Measurements from ENCODE around the gene CD2AP.

Gene CD2AP

DNA sequence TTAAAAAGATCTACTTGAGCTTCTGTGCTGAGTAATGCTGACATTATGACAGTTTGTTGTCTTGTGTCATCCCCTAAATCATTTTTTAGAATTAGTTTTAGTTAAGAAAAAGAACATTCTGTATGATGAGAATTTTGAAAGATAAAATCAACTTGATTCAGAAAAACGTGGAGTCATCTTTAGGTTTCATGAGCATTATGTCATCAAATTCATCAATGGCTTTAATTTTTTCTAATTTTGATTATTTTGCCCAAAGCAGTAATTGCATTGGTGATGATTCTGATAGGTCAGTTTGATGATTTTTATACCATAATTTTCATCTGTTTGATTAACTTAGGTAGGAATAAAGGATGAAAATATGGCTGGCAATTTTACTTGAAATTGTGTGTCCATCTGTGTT lies 194.2 kb downstream of the CD2AP start:
- no peak for TF ChIP-seq ZFX (IDR thresholded peaks at IDR 0.05)
- TF ChIP-seq, protein P1, sequence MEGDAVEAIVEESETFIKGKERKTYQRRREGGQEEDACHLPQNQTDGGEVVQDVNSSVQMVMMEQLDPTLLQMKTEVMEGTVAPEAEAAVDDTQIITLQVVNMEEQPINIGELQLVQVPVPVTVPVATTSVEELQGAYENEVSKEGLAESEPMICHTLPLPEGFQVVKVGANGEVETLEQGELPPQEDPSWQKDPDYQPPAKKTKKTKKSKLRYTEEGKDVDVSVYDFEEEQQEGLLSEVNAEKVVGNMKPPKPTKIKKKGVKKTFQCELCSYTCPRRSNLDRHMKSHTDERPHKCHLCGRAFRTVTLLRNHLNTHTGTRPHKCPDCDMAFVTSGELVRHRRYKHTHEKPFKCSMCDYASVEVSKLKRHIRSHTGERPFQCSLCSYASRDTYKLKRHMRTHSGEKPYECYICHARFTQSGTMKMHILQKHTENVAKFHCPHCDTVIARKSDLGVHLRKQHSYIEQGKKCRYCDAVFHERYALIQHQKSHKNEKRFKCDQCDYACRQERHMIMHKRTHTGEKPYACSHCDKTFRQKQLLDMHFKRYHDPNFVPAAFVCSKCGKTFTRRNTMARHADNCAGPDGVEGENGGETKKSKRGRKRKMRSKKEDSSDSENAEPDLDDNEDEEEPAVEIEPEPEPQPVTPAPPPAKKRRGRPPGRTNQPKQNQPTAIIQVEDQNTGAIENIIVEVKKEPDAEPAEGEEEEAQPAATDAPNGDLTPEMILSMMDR (conservative IDR thresholded peaks at IDR 0.05) = no peak
- H3K27ac ChIP-seq = no peak overlapping the region

DNA sequence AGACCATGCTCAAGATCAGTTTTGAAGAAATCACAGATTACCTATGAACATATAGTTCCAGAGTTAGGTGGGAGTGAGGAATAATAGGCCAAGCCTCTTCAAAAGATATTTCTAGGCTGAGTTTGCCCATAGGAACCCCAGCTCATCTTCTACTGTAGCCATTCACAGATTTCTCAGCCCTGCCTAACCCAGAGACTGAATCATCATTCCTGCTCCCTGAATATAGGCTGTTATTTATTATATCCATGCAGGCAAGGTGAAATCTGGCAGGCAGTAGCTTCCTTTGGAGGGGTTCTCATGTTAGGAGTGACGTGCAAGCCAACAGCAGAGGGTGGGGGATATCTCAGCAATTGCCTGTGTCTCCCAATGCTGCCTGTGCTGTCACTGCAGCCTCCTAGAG lies 195.2 kb downstream of the CD2AP start:
- no peak overlapping the region for H3K27ac ChIP-seq
- TF ChIP-seq, protein P1 (conservative IDR thresholded peaks at IDR 0.05) = no peak
- TF ChIP-seq ZFX (IDR thresholded peaks at IDR 0.05) = no peak

DNA sequence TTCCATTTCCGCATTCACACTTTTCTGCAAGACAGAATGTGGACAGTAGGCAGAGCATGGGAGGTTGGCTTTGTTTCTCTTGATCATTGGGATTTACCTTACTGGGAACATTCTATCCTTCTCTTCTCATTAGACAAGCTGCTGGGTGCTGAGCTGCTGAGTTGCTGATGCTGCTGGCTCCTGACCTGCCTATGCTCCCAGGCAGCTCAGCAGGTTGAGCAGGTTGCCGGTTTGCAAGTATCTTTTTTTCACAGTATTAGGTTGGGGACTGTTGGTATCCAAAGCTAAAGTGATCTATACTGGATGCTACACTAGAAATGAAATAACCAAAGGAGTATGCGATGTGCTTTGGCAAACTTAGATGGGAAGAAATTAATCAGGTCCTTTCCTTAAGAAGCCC lies 197.1 kb downstream of the CD2AP start:
- TF ChIP-seq ZFX (IDR thresholded peaks at IDR 0.05) = no peak
- TF ChIP-seq, protein P1 (conservative IDR thresholded peaks at IDR 0.05) = no peak
- no peak overlapping the region for H3K27ac ChIP-seq

Data from C4-2B (cell line).